Smooth muscle cell (in vitro differentiated cells): ENCODE data around the gene CCDC3. TPM values are rescaled to one million over a fixed set of nuclear protein-coding genes. Genes with fewer than 3 reads are reported as not detected.

Experiments
- DNase-seq: peaks from one replicate; lab custom pipeline; 2025; ENCODE audit not compliant: unreplicated experiment; lab: John Stamatoyannopoulos, UW
- H2AFZ ChIP-seq: fragments of 200-600 bp; sonication (generic); 2 replicates; pipeline ENCODE4 v1.6.0; 2016; ENCODE audit warnings: antibody characterized with exemption, low read depth, mild to moderate bottlenecking
- H3F3A ChIP-seq: fragments of 200-600 bp; sonication (generic); 2 replicates; pipeline ENCODE4 v1.6.0; 2017; ENCODE audit warnings: antibody characterized with exemption, low read depth
- H3K27ac ChIP-seq: fragments of 200-600 bp; sonication (generic); 2 replicates; pipeline ENCODE4 v1.5.1; 2016; ENCODE audit warnings: low read depth, mild to moderate bottlenecking
- H3K27me3 ChIP-seq: fragments of 200-600 bp; sonication (generic); 2 replicates; pipeline ENCODE4 v1.6.1; 2016; ENCODE audit warnings: low read depth, mild to moderate bottlenecking
- H3K36me3 ChIP-seq: fragments of 200-600 bp; sonication (generic); 2 replicates; pipeline ENCODE4 v1.5.1; 2016; ENCODE audit warnings: low read depth
- H3K4me1 ChIP-seq: fragments of 200-600 bp; sonication (generic); 2 replicates; pipeline ENCODE4 v1.5.1; 2016; ENCODE audit warnings: low read depth
- H3K4me2 ChIP-seq: fragments of 200-600 bp; sonication (generic); 2 replicates; pipeline ENCODE4 v1.6.0; 2016; ENCODE audit warnings: mild to moderate bottlenecking
- H3K4me3 ChIP-seq: fragments of 200-600 bp; sonication (generic); 2 replicates; pipeline ENCODE4 v1.5.1; 2016; ENCODE audit warnings: mild to moderate bottlenecking
- H3K79me2 ChIP-seq: fragments of 200-600 bp; sonication (generic); 2 replicates; pipeline ENCODE4 v1.6.0; 2016; ENCODE audit warnings: low read depth, mild to moderate bottlenecking
- H3K9ac ChIP-seq: fragments of 200-600 bp; sonication (generic); 2 replicates; pipeline ENCODE4 v1.6.0; 2016; ENCODE audit warnings: low read depth
- H3K9me3 ChIP-seq: fragments of 200-600 bp; sonication (generic); replicated peaks from 2 replicates; pipeline ENCODE4 v1.5.1; 2016; ENCODE audit warnings: low read depth
- H4K20me1 ChIP-seq: fragments of 200-600 bp; sonication (generic); 2 replicates; pipeline ENCODE4 v1.6.0; 2016; ENCODE audit warnings: low read depth
- WGBS: methylation state at CpG from one replicate; pipeline ENCODE4 v1.1.7; 2016; ENCODE audit warnings: low lambda C conversion rate; 5-methylcytosine and 5-hydroxymethylcytosine counted together
- polyA plus RNA-seq: library from polyadenylated mRNA; unstranded; fragments of >200 nt; fragmentation: Nextera tagmentation; extraction: Ambion mirVana; gene quantifications from 2 replicates; pipeline ENCODE4 v1.2.1, GENCODE V29; 2016
- total RNA-seq: library from RNA; depleted of rRNA; stranded (reverse); fragments of >200 nt; gene quantifications from 2 replicates; pipeline ENCODE4 v1.2.3, GENCODE V29; 2014
- TF ChIP-seq, protein P1 (sequence below): fragments of 200-600 bp; sonication (generic); IDR thresholded peaks from 2 replicates; pipeline ENCODE4 v1.5.1; 2017; ENCODE audit warnings: borderline replicate concordance, mild to moderate bottlenecking, antibody characterized with exemption; ENCODE audit not compliant: insufficient read depth, poor library complexity, severe bottlenecking

CCDC3 gene
- total and polyA plus RNA-seq, 2 experiments from 2014 or later: 39.2 to 46.0 TPM

DNA sequence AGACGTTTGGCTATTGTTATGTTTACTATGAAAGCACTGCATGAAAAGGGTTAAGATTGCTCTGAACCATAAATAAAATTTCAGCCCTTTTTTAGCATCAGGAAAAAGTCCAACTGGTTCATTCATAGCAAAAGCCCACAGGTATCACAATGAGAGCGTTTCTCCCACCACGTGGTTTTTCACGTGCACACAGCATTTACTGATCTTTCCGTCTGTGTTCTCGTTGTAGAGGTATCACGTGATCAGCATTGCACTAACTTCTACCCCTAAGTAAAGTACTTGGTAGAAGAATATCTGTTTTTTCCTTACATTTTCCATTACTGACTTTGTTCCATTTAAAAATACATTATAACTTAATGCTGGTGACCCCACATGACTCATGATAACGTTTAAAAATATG lies 17.8 kb upstream of the CCDC3 start:
- H3K36me3 ChIP-seq: no peaks in the 10 kb centered on the region
- no peak overlapping the region for H3K4me3 ChIP-seq
- TF ChIP-seq, protein P1, sequence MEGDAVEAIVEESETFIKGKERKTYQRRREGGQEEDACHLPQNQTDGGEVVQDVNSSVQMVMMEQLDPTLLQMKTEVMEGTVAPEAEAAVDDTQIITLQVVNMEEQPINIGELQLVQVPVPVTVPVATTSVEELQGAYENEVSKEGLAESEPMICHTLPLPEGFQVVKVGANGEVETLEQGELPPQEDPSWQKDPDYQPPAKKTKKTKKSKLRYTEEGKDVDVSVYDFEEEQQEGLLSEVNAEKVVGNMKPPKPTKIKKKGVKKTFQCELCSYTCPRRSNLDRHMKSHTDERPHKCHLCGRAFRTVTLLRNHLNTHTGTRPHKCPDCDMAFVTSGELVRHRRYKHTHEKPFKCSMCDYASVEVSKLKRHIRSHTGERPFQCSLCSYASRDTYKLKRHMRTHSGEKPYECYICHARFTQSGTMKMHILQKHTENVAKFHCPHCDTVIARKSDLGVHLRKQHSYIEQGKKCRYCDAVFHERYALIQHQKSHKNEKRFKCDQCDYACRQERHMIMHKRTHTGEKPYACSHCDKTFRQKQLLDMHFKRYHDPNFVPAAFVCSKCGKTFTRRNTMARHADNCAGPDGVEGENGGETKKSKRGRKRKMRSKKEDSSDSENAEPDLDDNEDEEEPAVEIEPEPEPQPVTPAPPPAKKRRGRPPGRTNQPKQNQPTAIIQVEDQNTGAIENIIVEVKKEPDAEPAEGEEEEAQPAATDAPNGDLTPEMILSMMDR: no peak
- DNase-seq: no peak
- H3K4me2 ChIP-seq: no peak overlapping the region
- H2AFZ ChIP-seq: no peak overlapping the region
- H3K79me2 ChIP-seq: no peaks in the 10 kb centered on the region
- H3K9me3 ChIP-seq: no peaks in the 10 kb centered on the region
- peaks cover 5% of the 10 kb centered on the region for H3K4me1 ChIP-seq
- no peak overlapping the region for H3K9ac ChIP-seq
- WGBS: 90% methylated on average over 8 of the region's 8 CpGs
- no peaks in the 10 kb centered on the region for H3K27me3 ChIP-seq
- H3F3A ChIP-seq: peaks cover 4% of the 10 kb centered on the region
- no peaks in the 10 kb centered on the region for H4K20me1 ChIP-seq
- H3K27ac ChIP-seq: no peak overlapping the region

DNA sequence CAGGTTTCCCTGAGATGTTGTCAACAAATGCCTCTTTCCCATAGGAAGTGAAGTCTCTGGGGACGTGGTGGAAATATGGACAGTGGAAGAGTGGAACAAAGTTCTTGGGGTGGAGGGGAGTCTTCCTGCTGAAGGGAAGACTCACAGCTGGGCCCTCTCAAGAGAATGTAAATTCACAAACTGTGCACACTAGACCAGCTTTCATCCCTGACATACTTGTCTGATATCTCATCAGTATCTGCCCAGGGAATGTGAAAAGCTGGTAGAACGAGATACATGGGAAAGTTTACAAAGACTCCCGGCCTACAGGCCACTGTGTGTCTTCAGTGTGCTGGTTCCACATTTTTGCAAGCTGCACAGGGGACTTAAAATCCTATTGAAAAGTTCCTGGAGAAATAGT lies 16.7 kb upstream of the CCDC3 start:
- TF ChIP-seq, protein P1: no peak
- Histone ChIP-seq H2AFZ (peak overlapping the region; percentile 74), H3K9ac (no peak overlapping the region), H3K4me3 (no peak overlapping the region), H3K79me2 (no peaks in the 10 kb centered on the region), H3K4me1 (peaks cover 5% of the 10 kb centered on the region), H3K9me3 (no peaks in the 10 kb centered on the region), H3K27ac (peak overlapping the region; percentile 63), H3K36me3 (no peaks in the 10 kb centered on the region), H4K20me1 (no peaks in the 10 kb centered on the region), H3F3A (peaks cover 4% of the 10 kb centered on the region), H3K4me2 (peak overlapping the region; percentile 65), H3K27me3 (no peaks in the 10 kb centered on the region)
- no peak for DNase-seq
- WGBS: 24% methylated on average over 3 of the region's 3 CpGs

DNA sequence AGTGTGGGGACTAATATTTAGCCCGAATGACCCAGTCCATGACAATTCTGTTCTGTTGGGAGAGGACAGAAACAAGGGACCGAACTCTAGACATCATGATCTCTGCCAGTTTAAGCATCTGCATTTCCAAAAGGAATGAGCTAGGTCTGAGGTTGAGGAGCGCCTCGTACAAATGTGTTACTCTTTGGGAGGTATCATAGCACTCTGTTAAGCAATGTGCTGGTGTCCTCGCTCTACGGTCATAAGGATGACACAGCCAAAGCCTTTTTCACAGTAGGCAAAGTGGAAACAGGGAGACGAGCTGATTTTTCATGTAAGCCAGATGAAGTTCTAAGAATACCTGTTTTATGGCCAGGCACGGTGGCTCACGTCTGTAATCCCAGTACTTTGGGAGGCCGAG lies 15.4 kb upstream of the CCDC3 start:
- H3K79me2 ChIP-seq: no peaks in the 10 kb centered on the region
- peaks cover 5% of the 10 kb centered on the region for H3K4me1 ChIP-seq
- peak overlapping the region; percentile 24 for H3K4me2 ChIP-seq
- WGBS: 84% methylated on average over 10 of the region's 10 CpGs
- H3K27ac ChIP-seq: peak overlapping the region; percentile 37
- H3K4me3 ChIP-seq: no peak overlapping the region
- no peaks in the 10 kb centered on the region for H3K9me3 ChIP-seq
- H4K20me1 ChIP-seq: no peaks in the 10 kb centered on the region
- TF ChIP-seq, protein P1: no peak
- H3K36me3 ChIP-seq: no peaks in the 10 kb centered on the region
- no peak for DNase-seq
- H3K9ac ChIP-seq: no peak overlapping the region
- no peaks in the 10 kb centered on the region for H3K27me3 ChIP-seq
- H2AFZ ChIP-seq: peak overlapping the region; percentile 36
- peaks cover 4% of the 10 kb centered on the region for H3F3A ChIP-seq

DNA sequence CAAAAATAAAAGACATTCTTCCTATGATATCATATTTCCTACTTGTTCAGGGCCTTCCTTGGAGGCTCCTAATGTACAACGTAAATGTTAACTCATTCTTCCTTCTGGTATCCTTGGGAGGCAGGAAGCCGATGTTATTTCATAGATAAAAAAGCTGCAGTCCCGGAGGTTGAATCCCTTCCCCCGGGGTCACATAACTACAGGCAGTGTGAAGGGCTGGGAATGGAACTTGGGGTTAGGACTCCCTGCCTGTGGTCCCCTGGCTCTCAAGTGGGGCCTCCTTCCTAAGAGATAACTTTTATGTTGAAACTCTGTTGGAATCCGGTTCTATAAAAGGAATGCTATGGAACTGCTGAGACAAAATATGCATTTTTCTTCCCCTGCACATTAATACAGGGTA lies 14.9 kb upstream of the CCDC3 start:
- WGBS: 12% methylated on average over 5 of the region's 5 CpGs
- no peak overlapping the region for H3K9ac ChIP-seq
- no peak for DNase-seq

More for the DNA sequence above, 14.9 kb upstream of the CCDC3 start:
- TF ChIP-seq, protein P1: no peak
- Histone ChIP-seq H3K4me3 (no peak overlapping the region), H3K4me1 (peaks cover 5% of the 10 kb centered on the region), H3K79me2 (no peaks in the 10 kb centered on the region), H3F3A (peaks cover 4% of the 10 kb centered on the region), H2AFZ (peak overlapping the region; percentile 36), H3K36me3 (no peaks in the 10 kb centered on the region), H3K27ac (peak overlapping the region; percentile 37), H4K20me1 (no peaks in the 10 kb centered on the region), H3K4me2 (peak overlapping the region; percentile 24), H3K9me3 (no peaks in the 10 kb centered on the region), H3K27me3 (no peaks in the 10 kb centered on the region)
